Type B pancreatic cell (in vitro differentiated cells): Measurements from ENCODE around the gene TMEM44. TPM values are rescaled to one million over a fixed set of nuclear protein-coding genes. Genes with fewer than 3 reads are reported as not detected.

Experiments
- DNase-seq: peaks from one replicate; pipeline ENCODE4 v3.0.0; 2021; ENCODE audit warnings: mixed read lengths; ENCODE audit not compliant: unreplicated experiment; ENCODE audit errors: extremely low spot score
- H3K27ac Mint-ChIP-seq: 2 replicates; pipeline ENCODE4 v1.8.0; 2021; ENCODE audit warnings: mild to moderate bottlenecking, mixed read lengths
- H3K27me3 Mint-ChIP-seq: 2 replicates; pipeline ENCODE4 v1.8.0; 2021; ENCODE audit warnings: mixed read lengths
- H3K36me3 Mint-ChIP-seq: 2 replicates; pipeline ENCODE4 v1.8.0; 2021; ENCODE audit warnings: mixed read lengths
- H3K4me1 Mint-ChIP-seq: one replicate; pipeline ENCODE4 v1.8.0; 2021; ENCODE audit warnings: mixed read lengths; ENCODE audit not compliant: unreplicated experiment
- H3K4me3 Mint-ChIP-seq: 2 replicates; pipeline ENCODE4 v1.8.0; 2021; ENCODE audit warnings: mild to moderate bottlenecking, mixed read lengths
- H3K9me3 Mint-ChIP-seq: 2 replicates; pipeline ENCODE4 v1.8.0; 2021; ENCODE audit warnings: mixed read lengths
- total RNA-seq: library from RNA; stranded (reverse); gene quantifications from 2 replicates; pipeline ENCODE4 v1.2.1, GENCODE V29; 2021; ENCODE audit warnings: low replicate concordance
- TF ChIP-seq, protein P1 (sequence below): fragments of 200-600 bp; sonication (generic); conservative IDR thresholded peaks from 2 replicates; pipeline ENCODE4 v1.5.0; 2021; ENCODE audit warnings: antibody characterized with exemption, mild to moderate bottlenecking

Gene TMEM44
- total RNA-seq, 1 donor from 2014 or later = 22.8 TPM

- no peak for DNase-seq
- Mint-ChIP-seq H3K27me3 (peaks cover 41% of the 10 kb centered on the region), H3K4me1 (peaks cover 9% of the 10 kb centered on the region), H3K27ac (no peak overlapping the region), H3K9me3 (no peaks in the 10 kb centered on the region), H3K36me3 (no peaks in the 10 kb centered on the region), H3K4me3 (no peak overlapping the region)
- TF ChIP-seq, protein P1, sequence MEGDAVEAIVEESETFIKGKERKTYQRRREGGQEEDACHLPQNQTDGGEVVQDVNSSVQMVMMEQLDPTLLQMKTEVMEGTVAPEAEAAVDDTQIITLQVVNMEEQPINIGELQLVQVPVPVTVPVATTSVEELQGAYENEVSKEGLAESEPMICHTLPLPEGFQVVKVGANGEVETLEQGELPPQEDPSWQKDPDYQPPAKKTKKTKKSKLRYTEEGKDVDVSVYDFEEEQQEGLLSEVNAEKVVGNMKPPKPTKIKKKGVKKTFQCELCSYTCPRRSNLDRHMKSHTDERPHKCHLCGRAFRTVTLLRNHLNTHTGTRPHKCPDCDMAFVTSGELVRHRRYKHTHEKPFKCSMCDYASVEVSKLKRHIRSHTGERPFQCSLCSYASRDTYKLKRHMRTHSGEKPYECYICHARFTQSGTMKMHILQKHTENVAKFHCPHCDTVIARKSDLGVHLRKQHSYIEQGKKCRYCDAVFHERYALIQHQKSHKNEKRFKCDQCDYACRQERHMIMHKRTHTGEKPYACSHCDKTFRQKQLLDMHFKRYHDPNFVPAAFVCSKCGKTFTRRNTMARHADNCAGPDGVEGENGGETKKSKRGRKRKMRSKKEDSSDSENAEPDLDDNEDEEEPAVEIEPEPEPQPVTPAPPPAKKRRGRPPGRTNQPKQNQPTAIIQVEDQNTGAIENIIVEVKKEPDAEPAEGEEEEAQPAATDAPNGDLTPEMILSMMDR = no peak
Measured at GRCh38 chr3:194675680-194676079, 42.5 kb upstream of the TMEM44 start.

DNA sequence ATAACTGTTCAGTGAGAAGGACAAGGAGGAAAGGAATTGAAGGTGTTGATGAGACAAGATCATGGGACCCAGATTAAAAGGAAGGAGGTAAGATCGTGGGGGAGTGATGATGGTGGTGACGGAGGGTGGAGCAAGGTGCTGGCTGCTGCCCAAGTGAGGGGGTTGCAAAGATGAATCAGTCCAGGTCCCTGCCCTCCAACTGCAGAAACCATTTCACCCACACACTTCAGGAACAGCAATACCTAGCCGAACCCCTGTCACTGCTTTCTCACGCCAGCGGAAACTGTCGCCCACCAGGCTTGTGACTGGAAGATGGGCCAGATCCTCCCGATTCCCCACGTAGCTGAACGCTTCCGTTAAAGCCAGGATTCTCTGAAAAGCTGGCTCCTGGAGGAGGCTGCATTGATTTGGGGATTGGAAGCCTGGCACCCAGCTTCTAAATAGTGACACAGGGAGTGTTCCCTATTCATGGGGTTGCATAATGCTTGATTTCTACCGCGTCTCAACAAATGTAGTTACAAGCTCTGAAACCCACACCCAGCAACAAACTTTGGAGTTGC is 41.9 kb upstream of the TMEM44 start:
- DNase-seq = no peak
- Mint-ChIP-seq H3K27ac (no peak overlapping the region), H3K36me3 (no peaks in the 10 kb centered on the region), H3K27me3 (peaks cover 41% of the 10 kb centered on the region), H3K4me3 (no peak overlapping the region), H3K4me1 (peaks cover 9% of the 10 kb centered on the region), H3K9me3 (no peaks in the 10 kb centered on the region)
- TF ChIP-seq, protein P1 = no peak

DNA sequence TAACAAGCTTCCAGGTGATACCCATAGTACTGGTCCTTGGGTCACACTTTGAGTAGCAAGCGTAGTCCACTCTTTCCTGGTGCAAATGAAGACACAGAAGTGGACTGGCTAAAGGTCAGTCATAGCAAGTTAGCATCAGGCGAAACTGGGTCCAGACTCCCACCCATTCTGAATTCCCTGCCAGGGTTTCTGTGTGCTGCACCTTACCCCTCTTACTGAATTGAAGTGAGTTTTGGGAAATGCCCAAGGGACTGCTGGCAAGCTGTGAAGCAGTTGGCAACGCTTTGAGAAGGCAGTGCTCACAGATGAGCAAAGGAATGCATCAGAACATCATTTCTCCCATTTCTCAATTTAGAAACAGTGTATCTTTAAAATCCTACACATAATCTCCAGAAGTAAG is 40.5 kb upstream of the TMEM44 start:
- Mint-ChIP-seq H3K4me3 (peak overlapping the region; percentile 57), H3K27ac (peak overlapping the region; percentile 8), H3K27me3 (peaks cover 36% of the 10 kb centered on the region), H3K4me1 (peaks cover 9% of the 10 kb centered on the region), H3K9me3 (no peaks in the 10 kb centered on the region), H3K36me3 (no peaks in the 10 kb centered on the region)
- no peak for DNase-seq
- TF ChIP-seq, protein P1 = no peak

- no peak for DNase-seq
- TF ChIP-seq, protein P1 = no peak
- Mint-ChIP-seq H3K4me1 (peaks cover 9% of the 10 kb centered on the region), H3K27ac (peak overlapping the region; percentile 99), H3K4me3 (peak overlapping the region; percentile 97), H3K27me3 (peaks cover 35% of the 10 kb centered on the region), H3K36me3 (no peaks in the 10 kb centered on the region), H3K9me3 (no peaks in the 10 kb centered on the region)
Measured at GRCh38 chr3:194672876-194673275, 39.7 kb upstream of the TMEM44 start.

GRCh38 chr3:194671900-194672808 is 38.9 kb upstream of the TMEM44 start, which contains the start of gene LSG1:
LSG1 (minus strand) TSS chr3:194672191; CDS start chr3:194672162, 29 bp downstream.
- peaks cover 29% of the 10 kb centered on the region for H3K27me3 Mint-ChIP-seq
- TF ChIP-seq, protein P1 = no peak
- H3K36me3 Mint-ChIP-seq = peaks cover 3% of the 10 kb centered on the region

More at GRCh38 chr3:194671900-194672808, 38.9 kb upstream of the TMEM44 start, which contains the start of gene LSG1:
- Mint-ChIP-seq H3K4me3 (peak within 1 kb of the TSS; percentile 97), H3K9me3 (no peaks in the 10 kb centered on the region), H3K27ac (peak within 1 kb of the TSS; percentile 99), H3K4me1 (peaks cover 9% of the 10 kb centered on the region)
- peak; percentile 88 for DNase-seq
